ENCODE measurements around the gene FBLN1.

The FBLN1 gene

GRCh38 chr22:45599836-45600577 lies 97.3 kb downstream of the FBLN1 start:
- no peak overlapping the region for H2AFZ ChIP-seq
- H3K9me3 ChIP-seq (ENCODE audit: control insufficient read depth, low read length), result no peaks in the 10 kb centered on the region
- H3K27me3 ChIP-seq (ENCODE audit: control insufficient read depth, insufficient read depth, low read length), result no peaks in the 10 kb centered on the region
- H3K36me3 ChIP-seq (ENCODE audit: control insufficient read depth, insufficient read depth, low read length), result no peaks in the 10 kb centered on the region
- no peak overlapping the region for H3K4me3 ChIP-seq (ENCODE audit: low read depth, low read length)
- peaks cover 28% of the 10 kb centered on the region for H3K4me1 ChIP-seq
- no peak overlapping the region for H3K9ac ChIP-seq
- H3K4me2 ChIP-seq (ENCODE audit: low read length), result no peak overlapping the region
- TF ChIP-seq, protein P1, sequence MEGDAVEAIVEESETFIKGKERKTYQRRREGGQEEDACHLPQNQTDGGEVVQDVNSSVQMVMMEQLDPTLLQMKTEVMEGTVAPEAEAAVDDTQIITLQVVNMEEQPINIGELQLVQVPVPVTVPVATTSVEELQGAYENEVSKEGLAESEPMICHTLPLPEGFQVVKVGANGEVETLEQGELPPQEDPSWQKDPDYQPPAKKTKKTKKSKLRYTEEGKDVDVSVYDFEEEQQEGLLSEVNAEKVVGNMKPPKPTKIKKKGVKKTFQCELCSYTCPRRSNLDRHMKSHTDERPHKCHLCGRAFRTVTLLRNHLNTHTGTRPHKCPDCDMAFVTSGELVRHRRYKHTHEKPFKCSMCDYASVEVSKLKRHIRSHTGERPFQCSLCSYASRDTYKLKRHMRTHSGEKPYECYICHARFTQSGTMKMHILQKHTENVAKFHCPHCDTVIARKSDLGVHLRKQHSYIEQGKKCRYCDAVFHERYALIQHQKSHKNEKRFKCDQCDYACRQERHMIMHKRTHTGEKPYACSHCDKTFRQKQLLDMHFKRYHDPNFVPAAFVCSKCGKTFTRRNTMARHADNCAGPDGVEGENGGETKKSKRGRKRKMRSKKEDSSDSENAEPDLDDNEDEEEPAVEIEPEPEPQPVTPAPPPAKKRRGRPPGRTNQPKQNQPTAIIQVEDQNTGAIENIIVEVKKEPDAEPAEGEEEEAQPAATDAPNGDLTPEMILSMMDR (IDR thresholded peaks at IDR 0.05), result no peak
- H3K27ac ChIP-seq, result peak overlapping the region; percentile 97
- no peaks in the 10 kb centered on the region for H3K79me2 ChIP-seq

GRCh38 chr22:45600790-45601730 lies 98.4 kb downstream of the FBLN1 start:
- TF ChIP-seq, protein P1 (IDR thresholded peaks at IDR 0.05), result no peak
- peaks cover 28% of the 10 kb centered on the region for H3K4me1 ChIP-seq

DNA sequence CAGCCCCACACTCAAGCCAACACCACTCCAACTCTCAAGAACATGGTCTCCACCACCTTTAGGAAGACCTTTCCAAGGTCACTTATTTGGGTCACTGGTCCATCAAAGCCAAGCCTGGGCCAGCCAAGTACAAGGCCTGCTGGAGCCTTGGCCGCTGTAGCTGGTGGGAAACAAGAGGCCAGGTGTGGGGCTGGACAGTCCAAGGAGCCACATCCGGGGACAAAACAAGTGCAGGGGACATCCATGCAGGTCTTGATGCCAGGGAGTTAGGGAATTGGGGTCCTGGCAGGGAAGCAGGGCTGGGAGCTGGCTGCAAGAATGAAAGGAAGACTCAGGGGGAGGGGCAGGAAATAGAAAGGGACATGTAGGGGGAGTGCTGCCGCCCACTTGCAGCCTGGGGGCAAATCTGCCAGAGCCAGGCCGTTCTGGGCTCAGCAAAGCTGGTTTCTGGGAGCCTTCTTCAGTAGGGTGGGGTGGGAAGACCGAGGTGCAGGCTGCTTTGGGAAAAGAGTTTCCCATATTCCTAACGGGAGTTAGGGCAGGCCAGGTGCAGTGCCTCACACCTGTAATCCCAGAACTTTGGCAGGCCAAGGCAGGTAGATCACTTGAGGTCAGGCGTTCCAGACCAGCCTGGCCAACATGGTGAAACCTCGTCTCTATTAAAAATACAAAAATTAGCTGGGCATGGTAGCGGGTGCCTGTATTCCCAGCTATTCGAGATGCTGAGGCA lies 99.5 kb downstream of the FBLN1 start:
- no peak overlapping the region for H3K27ac ChIP-seq
- H3K4me3 ChIP-seq (ENCODE audit: low read depth, low read length), result no peak overlapping the region
- H3K27me3 ChIP-seq (ENCODE audit: control insufficient read depth, insufficient read depth, low read length), result no peaks in the 10 kb centered on the region
- no peaks in the 10 kb centered on the region for H3K9me3 ChIP-seq (ENCODE audit: control insufficient read depth, low read length)
- no peak overlapping the region for H3K4me2 ChIP-seq (ENCODE audit: low read length)
- peaks cover 25% of the 10 kb centered on the region for H3K4me1 ChIP-seq
- H3K79me2 ChIP-seq, result no peaks in the 10 kb centered on the region
- H3K9ac ChIP-seq, result no peak overlapping the region
- TF ChIP-seq, protein P1 (IDR thresholded peaks at IDR 0.05), result no peak
- no peak overlapping the region for H2AFZ ChIP-seq
- H3K36me3 ChIP-seq (ENCODE audit: control insufficient read depth, insufficient read depth, low read length), result no peaks in the 10 kb centered on the region

More at GRCh38 chr22:45600790-45601730, 98.4 kb downstream of the FBLN1 start:
- Histone ChIP-seq H3K9ac (no peak overlapping the region), H3K27ac (no peak overlapping the region), H3K79me2 (no peaks in the 10 kb centered on the region), H2AFZ (no peak overlapping the region), H3K36me3 (ENCODE audit: control insufficient read depth, insufficient read depth, low read length) (no peaks in the 10 kb centered on the region), H3K4me3 (ENCODE audit: low read depth, low read length) (no peak overlapping the region), H3K9me3 (ENCODE audit: control insufficient read depth, low read length) (no peaks in the 10 kb centered on the region), H3K4me2 (ENCODE audit: low read length) (no peak overlapping the region), H3K27me3 (ENCODE audit: control insufficient read depth, insufficient read depth, low read length) (no peaks in the 10 kb centered on the region)

DNA sequence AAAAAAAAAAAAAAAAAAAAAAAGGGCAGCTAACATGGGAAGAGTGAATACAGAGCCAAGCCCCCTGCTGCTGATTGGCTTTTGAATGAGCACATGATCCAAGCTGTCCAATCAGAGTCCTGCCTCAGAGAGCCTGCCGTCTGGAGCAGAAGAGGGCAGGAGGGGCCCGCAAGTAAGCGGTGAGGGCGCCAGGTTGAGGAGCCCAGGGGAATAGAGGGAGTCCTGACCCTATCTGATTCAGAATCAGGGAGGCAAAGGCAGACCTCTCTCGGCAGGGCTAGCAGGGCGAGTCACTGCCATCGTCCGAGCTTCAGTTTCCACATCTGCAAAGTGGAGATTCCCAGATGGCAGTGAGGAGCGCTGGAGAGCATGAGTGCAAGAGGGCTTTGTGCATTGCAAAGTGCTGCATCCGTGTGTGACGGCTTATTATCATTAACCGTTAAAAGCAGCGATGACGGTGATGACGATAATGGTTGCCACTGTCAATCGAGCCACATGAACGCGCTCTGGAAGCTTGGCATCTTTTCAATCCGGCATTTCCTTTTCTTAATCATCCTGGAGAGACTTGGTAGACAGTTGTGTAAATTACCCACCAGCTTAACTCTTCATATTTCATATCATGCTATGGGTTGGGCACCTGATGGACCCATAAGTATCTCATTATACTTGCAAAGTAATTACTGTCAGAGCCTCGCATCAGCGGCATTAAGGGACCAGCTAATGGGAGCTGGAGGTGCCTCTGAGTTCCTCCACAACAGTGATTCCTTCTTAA lies 100.3 kb downstream of the FBLN1 start:
- Histone ChIP-seq H3K36me3 (ENCODE audit: control insufficient read depth, insufficient read depth, low read length) (no peaks in the 10 kb centered on the region), H3K79me2 (no peaks in the 10 kb centered on the region), H3K4me1 (peaks cover 20% of the 10 kb centered on the region), H3K9me3 (ENCODE audit: control insufficient read depth, low read length) (no peaks in the 10 kb centered on the region), H2AFZ (no peak overlapping the region), H3K27me3 (ENCODE audit: control insufficient read depth, insufficient read depth, low read length) (no peaks in the 10 kb centered on the region), H3K27ac (no peak overlapping the region), H3K4me3 (ENCODE audit: low read depth, low read length) (no peak overlapping the region), H3K4me2 (ENCODE audit: low read length) (no peak overlapping the region), H3K9ac (no peak overlapping the region)
- TF ChIP-seq, protein P1 (IDR thresholded peaks at IDR 0.05), result no peak
